ENCODE data around the gene GALC.

Gene GALC

GRCh38 chr14:87999277-87999676 lies 6.3 kb upstream of the GALC start:
- Histone ChIP-seq H3K9me3 (no peaks in the 10 kb centered on the region), H3K36me3 (replicated peaks) (no peaks in the 10 kb centered on the region), H3K27me3 (ENCODE audit: low read depth) (no peaks in the 10 kb centered on the region), H3K4me1 (no peaks in the 10 kb centered on the region), H3K4me3 (no peak overlapping the region)
- in situ Hi-C loops (cut with MboI; ENCODE audit: low sequenced_read_pairs), result no loop called here
- no peak for DNase-seq (ENCODE audit: low spot score in 2 of 2)

- H3K27me3 ChIP-seq (ENCODE audit: low read depth), result no peaks in the 10 kb centered on the region
- H3K36me3 ChIP-seq (replicated peaks), result no peaks in the 10 kb centered on the region
- DNase-seq (ENCODE audit: low spot score in 2 of 2), result no peak
- in situ Hi-C loops (cut with MboI; ENCODE audit: low sequenced_read_pairs), result no loop called here
- no peaks in the 10 kb centered on the region for H3K9me3 ChIP-seq
- H3K4me1 ChIP-seq, result no peaks in the 10 kb centered on the region
- no peak overlapping the region for H3K4me3 ChIP-seq
Measured at GRCh38 chr14:87998482-87998881, 5.5 kb upstream of the GALC start.

DNA sequence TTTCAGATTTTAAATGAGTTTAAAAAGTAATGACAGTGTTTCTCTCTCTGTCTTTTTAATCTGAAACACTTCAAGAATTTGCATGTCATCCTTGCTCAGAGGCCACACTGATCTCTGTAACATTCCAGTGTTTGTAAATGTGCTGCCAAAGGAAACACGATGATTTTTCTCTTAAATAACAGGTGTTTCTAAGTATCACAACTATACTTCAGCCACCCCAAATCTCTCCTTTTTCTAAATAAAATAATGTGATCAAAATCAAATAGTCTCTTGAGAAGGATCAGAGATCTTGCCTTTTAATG lies 3.3 kb upstream of the GALC start:
- in situ Hi-C loops (cut with MboI; ENCODE audit: low sequenced_read_pairs), result no loop called here
- no peak for DNase-seq (ENCODE audit: low spot score in 2 of 2)
- Histone ChIP-seq H3K4me1 (no peaks in the 10 kb centered on the region), H3K27me3 (ENCODE audit: low read depth) (no peaks in the 10 kb centered on the region), H3K36me3 (replicated peaks) (no peaks in the 10 kb centered on the region), H3K4me3 (no peak overlapping the region), H3K9me3 (no peaks in the 10 kb centered on the region)

GRCh38 chr14:87995500-87996290 lies 2.7 kb upstream of the GALC start:
- DNase-seq (ENCODE audit: low spot score in 2 of 2), result no peak
- in situ Hi-C loops (cut with MboI; ENCODE audit: low sequenced_read_pairs), result no loop called here
- Histone ChIP-seq H3K9me3 (no peaks in the 10 kb centered on the region), H3K27me3 (ENCODE audit: low read depth) (no peaks in the 10 kb centered on the region), H3K4me1 (no peaks in the 10 kb centered on the region), H3K36me3 (replicated peaks) (no peaks in the 10 kb centered on the region), H3K4me3 (no peak overlapping the region)

- Histone ChIP-seq H3K4me3 (no peak overlapping the region), H3K36me3 (replicated peaks) (no peaks in the 10 kb centered on the region), H3K4me1 (no peaks in the 10 kb centered on the region), H3K27me3 (ENCODE audit: low read depth) (no peaks in the 10 kb centered on the region), H3K9me3 (no peaks in the 10 kb centered on the region)
- in situ Hi-C loops (cut with MboI; ENCODE audit: low sequenced_read_pairs), result no loop called here
- DNase-seq (ENCODE audit: low spot score in 2 of 2), result no peak
Measured at GRCh38 chr14:87994974-87995373, 2.0 kb upstream of the GALC start.

- Histone ChIP-seq H3K4me3 (no peak overlapping the region), H3K4me1 (no peaks in the 10 kb centered on the region), H3K27me3 (ENCODE audit: low read depth) (peaks cover 3% of the 10 kb centered on the region; the same call in 1 of the 2 replicates), H3K9me3 (no peaks in the 10 kb centered on the region), H3K36me3 (replicated peaks) (no peaks in the 10 kb centered on the region)
- in situ Hi-C loops (cut with MboI; ENCODE audit: low sequenced_read_pairs), result no loop called here
- no peak for DNase-seq (ENCODE audit: low spot score in 2 of 2)
Measured at GRCh38 chr14:87992346-87992717, 650 bp downstream of the GALC start.

GRCh38 chr14:87990682-87991081 lies 2.3 kb downstream of the GALC start:
- Histone ChIP-seq H3K9me3 (no peaks in the 10 kb centered on the region), H3K4me3 (no peak overlapping the region), H3K4me1 (no peaks in the 10 kb centered on the region), H3K27me3 (ENCODE audit: low read depth) (peaks cover 3% of the 10 kb centered on the region; the same call in 1 of the 2 replicates), H3K36me3 (replicated peaks) (no peaks in the 10 kb centered on the region)
- no peak for DNase-seq (ENCODE audit: low spot score in 2 of 2)
- in situ Hi-C loops (cut with MboI; ENCODE audit: low sequenced_read_pairs), result no loop called here

DNA sequence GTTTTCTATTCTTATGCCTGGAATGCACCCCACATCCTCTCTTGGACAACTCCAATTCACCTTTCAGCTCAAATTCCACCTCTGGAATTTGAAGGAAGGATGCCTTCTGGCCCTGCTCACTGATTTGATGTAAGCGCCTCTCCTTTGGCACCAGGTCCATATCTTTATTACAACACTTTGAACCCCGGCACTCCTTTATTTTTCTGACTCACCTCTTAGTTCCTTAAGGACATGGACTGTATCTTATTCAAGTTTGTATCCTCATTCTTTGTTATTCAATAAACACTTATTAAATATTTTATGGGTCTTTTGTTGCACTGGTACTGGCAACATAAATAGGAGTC lies 3.1 kb downstream of the GALC start:
- H3K36me3 ChIP-seq (replicated peaks), result no peaks in the 10 kb centered on the region
- no peaks in the 10 kb centered on the region for H3K4me1 ChIP-seq
- H3K27me3 ChIP-seq (ENCODE audit: low read depth), result peaks cover 3% of the 10 kb centered on the region; the same call in 1 of the 2 replicates
- DNase-seq (ENCODE audit: low spot score in 2 of 2), result no peak
- no peaks in the 10 kb centered on the region for H3K9me3 ChIP-seq
- H3K4me3 ChIP-seq, result no peak overlapping the region
- in situ Hi-C loops (cut with MboI; ENCODE audit: low sequenced_read_pairs), result no loop called here

DNA sequence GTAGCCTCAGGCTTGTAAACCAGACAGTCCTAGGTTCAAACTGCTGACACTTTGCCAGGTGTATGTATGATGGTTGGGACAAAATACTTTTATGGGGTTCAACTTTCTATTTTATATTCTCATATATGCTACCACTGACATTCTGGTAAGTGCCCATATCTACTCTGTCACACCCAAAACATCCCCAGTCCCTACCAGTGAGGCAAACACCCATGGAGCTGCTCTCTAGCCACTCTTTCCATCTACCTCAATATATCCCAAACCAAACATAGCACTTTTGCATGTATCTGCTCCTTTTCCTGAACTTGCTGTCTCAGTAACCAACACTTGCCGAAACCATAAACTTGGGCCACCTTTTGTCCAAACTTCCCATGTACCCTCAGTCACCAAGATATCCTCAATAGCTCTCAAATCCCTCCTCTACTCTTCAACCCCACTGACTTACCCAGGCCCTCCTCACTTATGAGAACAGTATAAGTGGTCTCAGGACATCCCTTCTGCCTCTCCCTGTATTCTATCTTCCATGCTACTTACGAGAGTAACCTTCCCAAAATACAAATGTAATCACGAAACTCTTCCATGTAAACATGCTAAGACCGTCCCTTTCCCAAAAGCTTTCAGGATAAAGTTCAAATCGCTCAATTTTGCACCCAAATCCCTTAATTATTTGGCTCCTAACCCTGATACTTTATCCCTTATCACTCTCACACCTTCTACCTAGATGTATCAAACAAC lies 3.6 kb downstream of the GALC start:
- DNase-seq (ENCODE audit: low spot score in 2 of 2), result no peak
- in situ Hi-C loops (cut with MboI; ENCODE audit: low sequenced_read_pairs), result no loop called here
- no peaks in the 10 kb centered on the region for H3K4me1 ChIP-seq
- no peaks in the 10 kb centered on the region for H3K9me3 ChIP-seq
- H3K27me3 ChIP-seq (ENCODE audit: low read depth), result peaks cover 3% of the 10 kb centered on the region; the same call in 1 of the 2 replicates
- H3K4me3 ChIP-seq, result no peak overlapping the region
- no peaks in the 10 kb centered on the region for H3K36me3 ChIP-seq (replicated peaks)

DNA sequence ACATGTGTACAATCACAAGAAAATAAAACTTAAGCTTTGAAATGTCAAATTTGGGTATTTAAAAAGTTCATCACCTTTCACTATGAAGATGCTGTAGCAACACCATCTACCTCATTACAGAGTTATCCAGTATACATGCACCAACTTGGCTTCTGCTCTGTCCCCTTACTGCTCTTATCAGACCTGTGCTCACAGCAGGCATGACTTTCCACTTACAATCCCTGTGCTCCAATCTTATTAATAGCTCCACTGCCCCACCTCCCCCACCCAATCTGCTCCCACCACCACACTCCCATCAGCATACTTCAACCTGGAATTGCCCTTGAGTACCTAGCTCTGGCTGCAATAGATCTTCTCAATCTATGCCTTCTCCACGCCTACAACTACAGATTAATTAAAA lies 13.3 kb downstream of the GALC start:
- Histone ChIP-seq H3K9me3 (no peaks in the 10 kb centered on the region), H3K4me3 (no peak overlapping the region), H3K4me1 (no peaks in the 10 kb centered on the region), H3K36me3 (replicated peaks) (no peaks in the 10 kb centered on the region), H3K27me3 (ENCODE audit: low read depth) (no peaks in the 10 kb centered on the region)
- no peak for DNase-seq (ENCODE audit: low spot score in 2 of 2)
- in situ Hi-C loops (cut with MboI; ENCODE audit: low sequenced_read_pairs), result no loop called here

GRCh38 chr14:87975636-87976035 lies 17.3 kb downstream of the GALC start:
- Histone ChIP-seq H3K27me3 (ENCODE audit: low read depth) (no peaks in the 10 kb centered on the region; the same call in 1 of the 2 replicates), H3K9me3 (no peaks in the 10 kb centered on the region), H3K4me1 (no peaks in the 10 kb centered on the region), H3K36me3 (replicated peaks) (no peaks in the 10 kb centered on the region), H3K4me3 (no peak overlapping the region)
- in situ Hi-C loops (cut with MboI; ENCODE audit: low sequenced_read_pairs), result no loop called here
- no peak for DNase-seq (ENCODE audit: low spot score in 2 of 2)

DNA sequence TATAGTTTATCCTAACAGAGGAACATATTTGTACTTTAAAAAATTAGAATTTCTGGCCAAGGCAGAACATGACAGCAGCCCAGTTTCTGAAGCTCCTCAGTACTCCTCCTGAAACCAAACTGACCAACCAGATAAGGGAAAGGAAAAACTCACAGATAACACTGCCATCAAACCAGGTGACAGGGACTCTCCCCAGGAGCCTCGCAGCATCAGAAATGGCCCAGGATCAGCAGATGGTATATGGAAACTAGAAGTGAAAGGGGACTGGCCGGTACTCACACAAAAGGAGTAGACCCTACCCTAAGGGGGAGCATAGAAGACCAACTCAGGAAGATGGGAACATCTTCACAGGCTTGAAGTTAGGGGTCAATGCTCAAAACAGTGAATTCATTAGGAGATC lies 22.0 kb downstream of the GALC start:
- Histone ChIP-seq H3K36me3 (replicated peaks) (no peaks in the 10 kb centered on the region), H3K27me3 (ENCODE audit: low read depth) (no peaks in the 10 kb centered on the region; the same call in 1 of the 2 replicates), H3K4me3 (no peak overlapping the region), H3K9me3 (no peaks in the 10 kb centered on the region), H3K4me1 (no peaks in the 10 kb centered on the region)
- no peak for DNase-seq (ENCODE audit: low spot score in 2 of 2)
- in situ Hi-C loops (cut with MboI; ENCODE audit: low sequenced_read_pairs), result no loop called here

- H3K36me3 ChIP-seq (replicated peaks), result no peaks in the 10 kb centered on the region
- no peak for DNase-seq (ENCODE audit: low spot score in 2 of 2)
- no peaks in the 10 kb centered on the region for H3K4me1 ChIP-seq
- in situ Hi-C loops (cut with MboI; ENCODE audit: low sequenced_read_pairs), result no loop called here
- no peaks in the 10 kb centered on the region for H3K27me3 ChIP-seq (ENCODE audit: low read depth)
- H3K9me3 ChIP-seq, result no peaks in the 10 kb centered on the region
- H3K4me3 ChIP-seq, result no peak overlapping the region
Measured at GRCh38 chr14:87967496-87967895, 25.5 kb downstream of the GALC start.

GRCh38 chr14:87966816-87967215 lies 26.2 kb downstream of the GALC start:
- Histone ChIP-seq H3K9me3 (no peaks in the 10 kb centered on the region), H3K4me3 (no peak overlapping the region), H3K36me3 (replicated peaks) (no peaks in the 10 kb centered on the region), H3K27me3 (ENCODE audit: low read depth) (no peaks in the 10 kb centered on the region), H3K4me1 (no peaks in the 10 kb centered on the region)
- DNase-seq (ENCODE audit: low spot score in 2 of 2), result no peak
- in situ Hi-C loops (cut with MboI; ENCODE audit: low sequenced_read_pairs), result no loop called here
